Colonic mucosa (tissue), 4 donors: ENCODE measurements around the gene OPRM1. TPM values are rescaled to one million over a fixed set of nuclear protein-coding genes. Genes with fewer than 3 reads are reported as not detected.

Source experiments
- DNase-seq: peaks from one replicate; pipeline ENCODE4 v3.0.0-alpha.2; 2020
- H3K27ac ChIP-seq: fragments of 200-600 bp; one replicate; pipeline ENCODE4 v1.8.0; 2021
- H3K27me3 ChIP-seq: fragments of 200-600 bp; one replicate; pipeline ENCODE4 v1.8.0; 2021
- H3K36me3 ChIP-seq: fragments of 200-600 bp; one replicate; pipeline ENCODE4 v1.8.0; 2021
- H3K4me1 ChIP-seq: fragments of 200-600 bp; one replicate; pipeline ENCODE4 v1.8.0; 2021; ENCODE audit warnings: mild to moderate bottlenecking
- H3K4me3 ChIP-seq: fragments of 200-600 bp; one replicate; pipeline ENCODE4 v1.8.0; 2021
- H3K9ac ChIP-seq, 2 donors: one replicate each; pipeline ENCODE4 v1.7.0; 2013; ENCODE audit warnings: control low read depth in 2 of 2, low read depth in 2 of 2, low read length in 2 of 2
- H3K9me3 ChIP-seq: fragments of 200-600 bp; one replicate; pipeline ENCODE4 v1.8.0; 2021
- CTCF ChIP-seq: fragments of 200-600 bp; IDR thresholded peaks from one replicate; pipeline ENCODE4 v1.8.0; 2022; ENCODE audit warnings: antibody characterized with exemption, mild to moderate bottlenecking
- intact Hi-C: fragments of 100-400 bp; cut with DNase I; formaldehyde crosslinking; loops from one replicate; pipeline ENCODE4 v1.14.1; 2022
- total RNA-seq, 2 donors: library from RNA; stranded (reverse); fragmentation: NEBNext Ultra II Directional in 1 of 2; extraction: Animal tissue kit (Norgen Biotek cat#: 25700) in 1 of 2; gene quantifications; one replicate each; pipeline ENCODE4 v1.2.1, GENCODE V29; 2021
- donor health status: healthy.
- donor health status: DM: no; HTN: no; CAD: no.
- donor health status: DM: no; HTN: no; CAD: no.

The OPRM1 gene
- total RNA-seq, 2 donors from 2014 or later, result not detected

DNA sequence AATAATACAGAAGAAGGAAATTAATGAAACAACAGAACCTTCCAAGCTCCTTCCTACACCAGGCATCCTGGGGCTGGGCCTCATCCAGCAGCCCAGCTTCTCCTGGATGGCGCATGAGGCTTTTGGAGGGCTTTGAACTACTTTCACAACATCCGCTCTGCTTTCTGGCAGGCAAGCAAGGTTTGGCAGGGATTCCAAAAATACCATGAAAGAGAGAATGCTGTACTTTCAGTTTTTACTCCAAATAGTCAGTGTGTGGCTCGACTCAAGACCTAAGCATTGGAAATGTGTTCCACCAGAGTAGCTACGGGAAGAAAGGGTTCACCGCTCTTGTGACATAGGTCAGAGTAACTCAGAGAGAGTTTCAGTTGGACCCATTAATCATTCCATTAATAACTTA lies 125.4 kb downstream of the OPRM1 start:
- H3K9me3 ChIP-seq, result no peaks in the 10 kb centered on the region
- TF ChIP-seq CTCF, result no peak
- H3K9ac ChIP-seq, result no peak overlapping the region
- no peaks in the 10 kb centered on the region for H3K27me3 ChIP-seq
- DNase-seq, result peak; percentile 28
- no peaks in the 10 kb centered on the region for H3K36me3 ChIP-seq
- H3K4me3 ChIP-seq, result no peak overlapping the region
- intact Hi-C loops, result no loop called here
- no peak overlapping the region for H3K27ac ChIP-seq
- H3K4me1 ChIP-seq, result no peaks in the 10 kb centered on the region

DNA sequence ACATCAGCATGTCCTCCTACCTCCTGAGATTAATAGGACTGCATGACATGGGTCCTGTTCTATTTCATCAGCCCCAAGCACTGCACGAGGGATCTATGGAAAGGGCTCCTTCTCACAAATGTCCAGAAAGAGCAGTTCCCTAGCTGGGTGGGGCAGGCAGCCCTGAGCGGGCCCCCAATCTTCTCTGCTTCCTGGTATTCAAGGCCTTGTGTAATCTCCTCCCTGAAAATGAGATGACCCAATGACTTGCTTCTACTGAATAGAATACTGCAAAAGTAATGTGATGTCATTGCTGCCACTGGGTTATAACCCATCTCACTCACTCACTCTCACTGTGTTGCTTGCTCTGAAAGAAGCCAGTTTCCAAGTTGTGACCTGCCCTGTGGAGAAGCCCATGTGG lies 126.4 kb downstream of the OPRM1 start:
- H3K9ac ChIP-seq, result no peak overlapping the region
- H3K9me3 ChIP-seq, result no peaks in the 10 kb centered on the region
- peak overlapping the region; percentile 1 for H3K27ac ChIP-seq
- H3K4me3 ChIP-seq, result no peak overlapping the region
- no peaks in the 10 kb centered on the region for H3K27me3 ChIP-seq
- TF ChIP-seq CTCF, result no peak
- no peaks in the 10 kb centered on the region for H3K36me3 ChIP-seq
- no peak for DNase-seq
- intact Hi-C loops, result no loop called here
- H3K4me1 ChIP-seq, result no peaks in the 10 kb centered on the region

DNA sequence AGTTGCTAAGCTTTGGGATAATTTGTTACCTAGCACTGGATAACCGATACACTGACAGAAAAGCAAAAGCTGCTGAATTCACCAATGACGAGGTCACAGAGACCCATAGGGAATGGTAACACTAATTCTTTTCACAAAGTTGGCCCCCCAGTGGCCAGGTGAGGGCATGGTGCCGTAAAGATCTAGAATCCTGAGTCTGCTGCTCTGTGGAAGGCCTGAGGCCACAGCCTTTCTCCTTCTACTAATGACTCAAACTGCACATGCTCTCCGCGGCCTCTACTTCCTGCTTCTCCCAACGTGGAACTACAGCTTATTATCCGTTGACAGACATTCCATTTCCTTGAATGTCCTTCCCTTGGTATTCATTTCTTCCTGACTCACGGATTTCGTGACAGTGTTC lies 127.1 kb downstream of the OPRM1 start:
- no peaks in the 10 kb centered on the region for H3K27me3 ChIP-seq
- H3K9ac ChIP-seq, result no peak overlapping the region
- no peak overlapping the region for H3K4me3 ChIP-seq
- H3K9me3 ChIP-seq, result no peaks in the 10 kb centered on the region
- H3K36me3 ChIP-seq, result no peaks in the 10 kb centered on the region
- TF ChIP-seq CTCF, result no peak
- intact Hi-C loops, result no loop called here
- DNase-seq, result no peak
- H3K27ac ChIP-seq, result no peak overlapping the region
- H3K4me1 ChIP-seq, result no peaks in the 10 kb centered on the region

GRCh38 chr6:154167126-154167525 lies 128.1 kb downstream of the OPRM1 start:
- no peak for TF ChIP-seq CTCF
- Histone ChIP-seq H3K9ac (no peak overlapping the region), H3K4me3 (no peak overlapping the region), H3K27me3 (no peaks in the 10 kb centered on the region), H3K9me3 (no peaks in the 10 kb centered on the region), H3K36me3 (no peaks in the 10 kb centered on the region), H3K4me1 (no peaks in the 10 kb centered on the region), H3K27ac (no peak overlapping the region)
- intact Hi-C loops, result no loop called here
- DNase-seq, result no peak

DNA sequence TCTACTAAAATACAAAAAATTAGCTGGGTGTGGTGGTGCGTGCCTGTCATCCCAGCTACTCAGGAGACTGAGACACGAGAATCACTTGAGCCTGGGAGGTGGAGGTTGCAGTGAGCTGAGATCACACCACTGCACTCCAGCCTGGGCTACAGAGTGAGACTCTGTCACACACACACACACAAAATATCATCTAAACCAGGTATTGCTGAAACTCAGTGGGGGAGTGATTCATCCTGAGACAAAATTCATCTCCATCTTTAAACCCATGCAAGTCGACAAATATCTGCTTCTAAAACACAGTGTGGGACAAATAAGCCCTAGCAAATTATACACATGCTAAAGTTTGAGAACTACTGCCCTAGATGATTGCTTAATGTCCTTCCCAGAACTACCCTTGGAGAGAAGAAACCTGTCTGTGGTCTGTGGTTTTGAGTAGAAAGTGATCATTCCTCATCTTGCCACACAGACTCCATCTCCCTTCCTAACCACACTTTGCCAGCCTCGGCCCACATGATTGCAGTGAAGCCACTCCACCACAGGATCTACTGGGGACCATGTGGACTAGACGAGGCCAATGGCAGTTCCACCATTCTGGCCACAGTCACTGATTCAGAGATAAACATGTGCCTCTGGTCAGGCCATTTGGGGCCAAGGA lies 130.3 kb downstream of the OPRM1 start:
- no peak for TF ChIP-seq CTCF
- no peak overlapping the region for H3K4me3 ChIP-seq
- no peaks in the 10 kb centered on the region for H3K9me3 ChIP-seq
- no peak overlapping the region for H3K27ac ChIP-seq
- no peak for DNase-seq
- H3K36me3 ChIP-seq, result no peaks in the 10 kb centered on the region
- no peak overlapping the region for H3K9ac ChIP-seq
- intact Hi-C loops, result no loop called here
- H3K27me3 ChIP-seq, result no peaks in the 10 kb centered on the region
- no peaks in the 10 kb centered on the region for H3K4me1 ChIP-seq
